HG02943 (cell line): ENCODE results near the gene TGFA.

Experiments
- ATAC-seq: cut with Tn5 transposase; IDR thresholded peaks from one replicate; pipeline ENCODE4 v1.9.1; 2021; ENCODE audit warnings: mild to moderate bottlenecking, low read depth, moderate library complexity; ENCODE audit not compliant: unreplicated experiment

Gene TGFA

DNA sequence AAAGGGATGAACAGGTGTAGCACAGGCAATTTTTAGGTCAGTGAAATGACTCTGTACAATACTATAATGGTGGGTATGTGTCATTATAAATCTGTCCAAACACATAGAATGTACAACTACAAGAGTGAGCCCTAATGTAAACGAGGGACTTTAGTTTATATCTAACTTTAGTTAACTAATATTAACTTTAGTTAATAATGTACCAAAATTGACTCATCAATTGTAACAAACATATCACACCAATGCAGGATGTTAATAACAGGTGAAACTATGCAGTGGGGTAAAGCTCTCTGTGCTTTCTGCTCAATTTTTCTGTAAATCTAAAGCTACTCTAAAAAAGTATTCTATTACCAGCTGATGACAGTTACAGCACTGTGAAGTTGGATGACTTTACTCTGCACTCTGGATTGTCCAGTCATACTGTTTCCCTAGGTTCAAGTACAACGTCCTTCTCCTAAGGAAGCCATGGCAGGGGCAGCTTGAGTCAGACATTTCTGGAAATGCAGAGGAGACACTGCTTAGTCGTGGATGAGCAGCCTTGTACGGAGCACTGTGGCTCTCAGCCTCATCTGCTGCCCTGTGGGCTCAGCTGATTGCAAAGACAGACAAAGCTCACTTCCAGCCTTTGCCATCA is 26.1 kb downstream of the TGFA start:
- ATAC-seq: no peak

DNA sequence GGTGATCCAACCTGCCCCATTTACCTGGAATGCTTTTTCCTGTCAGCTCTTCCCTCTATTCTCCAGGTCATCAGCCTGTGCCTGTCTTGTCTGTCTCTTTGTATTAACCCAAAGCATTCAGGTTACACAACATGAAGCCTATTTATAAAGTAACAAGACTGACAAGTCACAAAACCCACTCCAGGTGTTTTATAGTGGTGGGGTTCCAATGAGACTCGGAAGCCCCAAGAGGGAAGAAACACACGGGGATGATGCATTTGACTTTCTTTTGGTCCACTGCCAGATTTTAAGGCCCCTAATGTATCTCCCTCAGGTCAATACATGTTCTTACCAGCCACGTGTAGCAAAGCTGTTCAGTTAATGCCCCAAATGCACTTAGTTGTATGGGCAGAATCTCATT is 27.5 kb downstream of the TGFA start:
- ATAC-seq: no peak

DNA sequence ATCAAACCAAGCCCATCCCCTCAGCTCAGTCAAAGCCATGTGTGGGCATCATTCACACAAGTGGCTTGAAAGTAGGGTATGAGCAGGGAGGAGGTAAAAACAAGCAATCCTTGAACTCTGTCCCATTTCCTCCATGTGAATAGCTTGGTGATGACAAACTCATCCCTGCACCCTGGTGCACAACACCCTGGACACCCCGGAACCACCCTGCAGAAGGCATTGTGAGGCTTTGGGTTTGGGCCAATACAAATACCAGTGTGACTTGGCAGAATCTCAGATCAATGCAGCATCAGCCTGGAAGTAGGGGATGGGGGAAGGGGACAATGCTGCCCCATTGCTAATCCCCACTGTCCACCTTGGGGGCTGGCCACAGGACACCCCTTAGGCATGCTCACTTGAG is 28.6 kb downstream of the TGFA start:
- ATAC-seq: no peak

DNA sequence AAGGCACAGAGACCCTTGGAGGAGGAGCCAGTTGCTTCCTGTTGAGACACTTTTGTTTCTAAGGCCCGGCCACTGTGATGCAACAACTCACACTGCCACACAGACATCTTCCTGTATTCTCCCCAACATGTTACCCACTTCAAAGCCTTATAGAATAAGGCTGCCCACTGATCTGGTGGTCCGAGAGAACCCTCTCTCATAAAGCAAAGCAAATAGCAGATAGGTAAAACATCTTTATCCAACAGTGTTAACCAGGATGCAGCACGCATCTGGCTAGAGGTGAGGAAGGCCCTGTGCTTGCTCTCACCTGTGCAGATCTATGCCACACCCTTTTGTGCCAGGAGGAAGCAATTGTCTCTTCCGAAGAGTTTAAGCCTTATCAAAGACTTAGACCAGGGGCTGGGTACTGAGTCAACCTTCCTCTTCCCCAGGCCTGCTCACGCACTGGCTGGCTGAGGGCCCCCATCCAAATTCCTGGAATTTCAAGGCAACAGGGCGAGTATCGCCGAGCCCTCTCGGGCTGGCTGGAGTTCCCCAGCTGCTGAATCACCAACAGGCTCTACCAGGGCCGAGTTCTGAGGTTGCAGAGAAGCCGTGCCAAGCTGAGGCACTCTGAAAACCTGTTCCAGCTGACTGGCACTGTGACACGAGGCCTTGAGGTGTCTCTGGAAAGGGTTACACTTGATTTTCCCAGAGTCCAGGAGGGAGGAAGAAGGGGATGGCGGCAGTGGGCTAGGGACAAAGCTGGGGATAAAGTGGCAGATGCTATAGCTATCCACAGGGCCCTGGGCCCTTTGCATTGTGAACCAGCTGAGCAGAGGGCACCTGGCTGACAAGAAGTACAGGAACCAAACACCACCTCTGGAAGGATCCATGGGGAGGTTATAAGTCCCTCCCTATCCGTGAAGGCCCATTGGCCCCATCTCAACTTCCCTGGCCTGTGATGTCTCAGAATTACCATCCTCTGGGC is 29.3 kb downstream of the TGFA start:
- no peak for ATAC-seq

DNA sequence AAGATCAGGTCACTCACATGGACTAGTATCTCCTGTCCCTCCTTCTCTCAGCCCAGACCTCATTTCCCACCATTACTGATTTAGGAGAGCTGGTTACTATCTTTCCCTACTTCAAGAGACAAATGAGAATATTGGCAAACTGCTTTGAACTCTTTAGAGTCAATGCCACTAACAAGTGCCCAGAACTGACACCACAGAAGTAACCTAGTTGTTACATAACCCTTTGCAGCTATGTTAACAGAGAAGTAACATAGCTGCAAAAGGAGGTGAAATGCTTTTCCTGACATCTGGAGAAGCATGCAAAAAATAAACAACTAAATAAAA is 30.0 kb downstream of the TGFA start:
- ATAC-seq: no peak

DNA sequence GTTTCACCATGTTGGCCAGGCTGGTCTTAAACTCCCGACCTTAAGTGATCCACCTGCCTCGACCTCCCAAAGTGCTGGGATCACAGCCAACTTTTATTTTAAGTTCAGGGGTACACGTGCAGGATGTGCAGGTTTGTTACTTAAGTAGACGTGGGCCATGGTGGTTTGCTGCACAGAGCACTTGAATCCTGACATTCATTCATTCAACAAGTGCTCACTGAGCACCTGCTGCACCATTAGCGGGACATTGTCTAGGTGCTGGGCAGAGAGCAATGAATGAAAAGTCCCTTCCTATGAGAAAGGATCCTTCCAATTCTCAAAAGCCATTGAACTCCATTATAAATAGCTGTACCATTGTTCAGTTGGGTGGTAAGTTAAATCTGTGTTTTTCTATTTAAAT is 31.0 kb downstream of the TGFA start:
- ATAC-seq: no peak

DNA sequence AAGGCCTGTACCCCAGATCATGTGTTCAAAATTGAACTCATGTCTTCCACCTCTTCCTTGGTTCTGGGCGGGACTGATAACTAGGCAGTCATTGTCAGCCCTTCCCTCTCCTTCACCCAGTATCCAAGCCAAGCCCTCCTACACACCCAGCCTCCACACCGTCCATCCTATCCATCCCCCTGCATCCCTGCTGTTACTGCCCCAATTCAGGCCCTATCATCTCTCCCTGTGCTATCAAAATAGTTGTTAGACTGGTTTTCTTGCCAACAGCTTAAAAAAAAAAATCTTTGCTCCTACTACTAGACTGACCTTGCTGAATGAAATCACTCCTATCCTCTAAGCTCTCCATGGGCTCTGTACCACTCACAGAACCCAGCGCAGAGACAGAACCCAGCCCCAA is 32.8 kb downstream of the TGFA start:
- ATAC-seq: no peak

DNA sequence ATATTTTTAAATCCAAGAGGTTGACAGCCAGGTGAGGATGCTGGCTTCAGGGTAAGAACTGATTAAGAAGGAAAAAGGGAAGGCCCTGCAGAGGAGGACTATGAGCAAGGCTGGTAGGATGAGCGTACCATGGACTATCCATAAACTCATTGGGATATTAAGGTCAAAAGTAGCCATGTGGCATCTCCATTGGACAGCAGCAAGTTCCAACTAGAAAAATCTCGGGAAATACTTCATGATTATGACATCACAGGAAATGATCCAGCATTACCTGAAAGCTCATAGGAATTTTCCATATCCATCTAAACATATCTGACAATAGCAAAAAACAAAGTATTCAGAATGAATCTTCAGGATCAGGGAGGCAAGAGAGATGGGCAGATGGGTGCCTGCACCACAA is 34.2 kb downstream of the TGFA start:
- no peak for ATAC-seq

DNA sequence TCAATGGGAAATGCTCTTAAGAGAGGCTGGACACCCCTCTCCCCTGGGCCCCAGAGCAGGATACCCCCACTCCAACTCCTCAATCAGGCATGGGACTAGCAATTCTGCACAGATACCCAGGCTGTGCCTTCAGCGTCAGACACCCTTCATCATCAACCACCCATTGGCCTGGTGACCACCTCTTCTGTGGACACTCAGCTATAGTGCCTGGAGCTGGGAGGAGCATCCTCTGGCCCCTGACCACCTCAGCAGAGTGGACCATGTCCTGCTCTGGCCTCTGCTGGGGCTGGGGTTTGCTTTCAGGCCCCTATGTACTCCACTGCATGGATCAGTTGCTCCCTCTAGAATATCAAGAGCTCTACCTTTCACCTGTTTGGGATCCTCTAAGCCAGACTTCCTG is 35.1 kb downstream of the TGFA start:
- ATAC-seq: no peak

DNA sequence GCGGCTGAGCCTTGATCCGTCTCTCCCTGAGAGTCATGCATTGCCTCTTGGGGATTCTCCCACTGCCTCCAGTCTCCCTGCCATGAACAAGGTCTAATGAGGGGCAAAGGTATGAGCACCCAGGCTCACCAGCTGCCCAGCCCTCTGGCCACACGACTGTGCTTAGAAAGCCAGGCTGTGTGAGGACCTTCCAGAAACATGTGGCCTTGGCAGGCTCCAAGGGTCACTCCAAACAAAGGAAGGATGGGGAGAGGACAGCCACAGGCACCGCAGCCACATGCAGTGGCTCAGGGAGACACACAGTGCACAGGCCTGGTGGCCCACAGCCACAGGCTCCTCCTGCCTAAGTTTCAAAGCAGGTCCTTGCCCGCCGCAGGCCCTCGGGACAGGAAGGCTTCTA is 35.8 kb downstream of the TGFA start:
- no peak for ATAC-seq

DNA sequence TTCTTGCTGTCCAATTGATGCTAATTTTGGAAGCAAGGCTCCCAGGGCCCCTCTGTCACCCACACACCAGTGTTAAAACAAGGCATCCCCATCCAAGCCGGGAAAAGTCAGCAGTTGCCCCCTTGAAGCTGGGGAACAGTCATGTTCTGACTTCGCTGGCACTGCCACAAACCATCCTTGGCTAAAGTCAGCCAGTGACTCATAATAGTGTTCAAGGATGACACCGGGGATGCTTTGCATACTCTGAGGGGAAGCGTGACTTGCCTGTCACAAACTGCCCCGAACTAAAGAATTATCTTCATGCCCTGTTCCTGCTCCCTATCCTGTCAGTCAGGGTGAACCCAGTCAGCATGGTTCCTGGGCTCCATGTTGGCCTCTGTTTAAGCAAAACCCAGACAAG is 37.0 kb downstream of the TGFA start:
- peak; percentile 91 for ATAC-seq

DNA sequence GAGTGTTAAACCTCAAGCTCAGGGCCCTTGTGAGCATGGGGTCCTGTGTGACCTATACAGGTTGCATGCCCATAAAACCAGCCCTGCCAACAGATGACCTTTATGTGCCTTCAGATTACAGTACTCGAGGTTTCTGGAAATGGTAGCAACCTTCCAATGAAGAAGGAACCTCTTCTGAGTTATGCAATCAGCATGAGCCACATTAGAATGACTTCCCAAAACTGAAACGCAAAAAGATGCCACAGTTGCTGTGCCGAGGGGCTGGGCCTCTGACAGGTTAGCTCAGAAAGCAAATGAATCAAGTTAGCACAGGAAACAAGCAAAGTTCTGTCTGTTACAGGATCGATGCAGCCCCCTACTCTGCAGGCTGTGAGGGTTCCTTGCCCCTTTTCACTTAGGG is 37.7 kb downstream of the TGFA start:
- ATAC-seq: no peak

DNA sequence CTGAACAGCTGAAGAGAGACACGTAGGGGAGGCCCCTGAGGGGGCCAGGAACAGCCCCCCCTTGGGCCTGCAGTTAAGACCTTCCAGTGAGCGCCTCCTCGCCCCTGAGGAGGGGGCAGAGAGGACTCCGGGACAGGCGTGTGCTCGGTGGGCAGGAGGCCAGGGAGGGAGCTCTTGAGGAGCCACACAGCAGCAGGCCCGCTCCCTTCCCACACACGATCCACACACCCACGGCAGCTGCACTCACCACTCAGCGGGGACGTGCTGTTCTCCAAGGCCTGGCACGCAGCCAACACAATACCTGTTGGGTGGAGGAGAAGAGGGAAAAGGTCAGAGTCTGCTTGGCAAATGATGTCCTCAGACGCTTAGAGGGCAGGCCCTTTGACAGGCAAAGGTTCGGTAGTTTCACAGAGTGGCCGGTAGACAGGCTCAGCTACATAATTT is 39.0 kb downstream of the TGFA start:
- no peak for ATAC-seq

DNA sequence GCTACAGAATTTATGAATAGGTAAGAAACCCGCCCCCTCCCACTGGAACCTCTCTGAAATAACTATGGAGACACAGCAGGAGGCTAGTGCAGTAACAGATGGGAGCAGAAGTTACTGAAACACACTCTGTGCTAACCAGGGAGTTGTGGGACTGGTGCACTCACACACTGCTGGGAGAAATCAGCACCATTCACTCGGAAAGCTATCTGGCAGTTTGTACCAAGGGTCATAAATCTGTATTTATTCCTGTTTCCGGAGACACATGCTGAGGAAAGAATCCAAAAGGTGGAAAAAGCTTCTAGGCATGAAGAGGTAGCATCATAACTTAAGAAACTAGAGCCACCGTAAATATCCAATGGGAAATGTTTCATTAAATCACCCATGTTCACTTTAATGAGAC is 39.9 kb downstream of the TGFA start:
- ATAC-seq: no peak

DNA sequence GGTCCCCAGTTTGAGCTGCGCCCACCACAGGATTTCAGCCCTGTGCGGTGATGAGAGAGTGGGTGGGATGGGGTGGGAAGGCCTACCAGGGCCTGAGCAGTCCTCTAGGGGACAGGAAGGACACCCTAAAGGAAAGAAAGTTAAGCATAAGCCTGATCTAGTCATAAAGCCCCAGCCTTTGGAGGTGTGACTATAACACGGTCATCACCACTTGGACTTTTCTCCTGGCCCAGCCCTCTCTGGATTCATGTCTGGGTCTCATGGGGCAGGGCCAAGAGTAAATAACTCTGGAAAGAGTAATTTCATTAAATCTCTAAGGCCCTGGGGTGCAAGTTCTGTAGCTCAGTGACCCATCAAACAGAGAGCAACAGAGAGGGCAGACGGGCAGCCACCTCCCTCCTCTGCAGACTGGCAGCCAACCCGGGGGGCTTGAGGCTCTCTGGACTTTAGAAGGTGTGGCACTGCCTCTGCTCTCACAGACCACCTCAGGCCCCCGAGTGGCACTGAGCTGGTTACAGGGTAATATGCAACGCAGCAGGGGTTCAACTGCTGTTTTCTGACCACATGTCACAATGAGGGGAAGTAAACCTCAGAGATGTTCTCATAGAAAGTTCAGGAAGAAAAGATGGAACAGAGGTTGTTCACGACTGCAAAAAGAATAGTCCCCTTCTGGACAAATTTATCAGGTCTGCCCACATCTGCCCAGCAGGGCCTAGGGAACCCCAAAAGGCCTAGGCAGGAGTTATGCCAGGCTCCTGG is 41.5 kb downstream of the TGFA start:
- no peak for ATAC-seq

DNA sequence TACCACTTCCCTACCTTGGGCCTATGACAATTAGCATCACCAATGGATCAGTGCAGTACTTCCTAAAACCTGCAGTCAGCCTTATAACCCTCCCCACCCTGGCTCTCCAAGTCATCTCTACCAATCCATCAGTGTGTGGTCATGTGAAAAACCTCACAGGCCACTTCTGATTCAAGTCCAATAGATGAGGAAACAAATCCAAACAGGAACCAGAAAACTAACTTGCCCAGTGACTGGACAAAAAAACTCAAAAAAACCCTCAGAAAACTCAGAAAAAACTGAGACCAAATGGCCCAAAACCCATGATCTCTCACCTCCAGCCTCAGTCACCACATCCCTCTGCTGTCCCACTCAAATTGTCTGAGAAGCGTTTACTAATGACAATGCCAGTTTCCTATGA is 43.3 kb downstream of the TGFA start:
- no peak for ATAC-seq

DNA sequence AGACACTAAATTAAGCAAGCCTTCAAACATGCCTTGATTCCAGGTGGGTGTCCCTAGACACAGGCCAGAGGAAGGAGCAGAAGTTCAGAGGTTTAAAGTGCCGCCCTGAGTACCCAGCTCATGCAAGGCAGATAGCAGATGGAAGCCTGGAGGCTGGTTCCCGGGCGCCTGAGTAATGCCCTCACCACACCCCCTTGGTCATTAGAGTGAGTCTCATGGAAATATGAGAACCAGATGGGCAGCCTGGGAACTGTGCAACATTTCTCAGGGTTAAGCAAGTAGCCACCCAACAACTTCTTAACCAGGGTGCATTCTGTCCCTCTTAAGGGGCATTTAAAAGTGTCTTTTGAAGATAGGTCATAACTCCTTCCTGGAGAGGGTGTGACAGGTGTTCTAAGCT is 44.1 kb downstream of the TGFA start:
- ATAC-seq: no peak

DNA sequence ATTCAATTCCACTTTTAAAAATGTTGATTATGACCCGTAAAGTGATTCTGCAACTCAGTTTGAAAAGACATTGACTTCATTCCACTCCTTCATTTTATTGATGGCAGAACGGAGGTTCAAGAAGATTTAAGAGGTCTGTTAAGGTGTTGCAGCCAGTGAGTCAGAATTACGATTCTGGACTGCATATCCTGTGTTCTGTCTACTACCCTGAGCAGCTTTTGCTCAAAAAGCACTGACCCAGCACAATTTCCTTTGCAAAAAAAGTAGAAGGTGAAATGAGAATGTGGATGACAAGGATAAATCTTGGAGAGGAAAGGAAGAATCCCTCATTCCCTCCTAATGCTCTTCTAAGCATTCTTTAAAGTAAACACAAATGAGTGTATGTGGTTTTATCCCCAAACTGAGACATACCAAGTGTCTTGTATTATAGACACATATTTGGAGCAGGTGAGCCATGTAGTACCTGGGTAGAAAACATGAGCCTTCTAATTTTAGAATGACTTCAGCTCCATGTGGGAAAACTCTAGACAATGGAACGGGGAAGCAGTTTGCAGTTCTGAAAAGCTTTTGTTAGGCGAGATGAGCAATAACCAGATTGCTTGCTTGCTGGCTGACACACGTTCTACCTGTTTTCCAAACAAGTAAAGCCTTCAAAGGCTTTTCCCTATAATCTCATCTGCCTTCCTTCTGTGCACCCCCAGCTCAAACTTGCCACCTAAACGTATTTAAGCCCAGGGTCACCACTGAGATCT is 44.7 kb downstream of the TGFA start:
- ATAC-seq: no peak

DNA sequence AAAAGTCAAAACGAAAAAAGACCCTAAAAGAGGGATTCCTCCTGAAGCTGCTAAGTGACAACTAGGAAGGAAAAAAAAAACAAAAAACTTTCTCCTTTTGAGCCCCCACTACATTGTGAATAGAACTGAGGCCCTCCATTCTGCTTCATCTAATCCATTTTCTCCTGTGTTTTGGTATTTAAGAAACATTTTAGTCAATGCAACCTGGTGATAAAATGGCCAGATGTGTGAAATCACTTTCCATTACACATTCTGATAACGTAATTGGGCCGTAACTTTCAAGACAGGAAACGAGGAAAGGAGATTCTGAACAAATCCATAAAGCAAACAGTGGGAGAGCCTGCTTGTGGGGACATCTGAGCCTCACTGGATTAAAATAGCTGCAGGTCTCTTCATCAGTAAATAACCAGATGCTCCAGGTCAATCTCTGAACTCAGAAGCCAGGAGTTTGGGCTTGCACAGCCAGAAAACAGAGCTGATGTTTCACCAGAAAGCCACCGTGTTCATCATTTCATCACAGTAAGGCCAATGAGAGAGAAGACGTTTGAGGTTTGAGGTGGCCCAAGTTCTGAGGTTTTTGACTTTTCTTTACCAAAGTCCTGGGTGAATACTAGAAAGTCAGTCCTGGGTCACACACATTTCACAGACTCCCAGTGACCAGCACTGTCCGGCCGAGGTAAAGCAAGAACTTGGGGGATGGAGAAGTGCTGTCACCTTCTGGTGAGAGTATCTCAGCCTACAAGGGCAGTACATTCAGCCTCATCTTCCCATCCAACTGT is 47.8 kb downstream of the TGFA start:
- no peak for ATAC-seq

DNA sequence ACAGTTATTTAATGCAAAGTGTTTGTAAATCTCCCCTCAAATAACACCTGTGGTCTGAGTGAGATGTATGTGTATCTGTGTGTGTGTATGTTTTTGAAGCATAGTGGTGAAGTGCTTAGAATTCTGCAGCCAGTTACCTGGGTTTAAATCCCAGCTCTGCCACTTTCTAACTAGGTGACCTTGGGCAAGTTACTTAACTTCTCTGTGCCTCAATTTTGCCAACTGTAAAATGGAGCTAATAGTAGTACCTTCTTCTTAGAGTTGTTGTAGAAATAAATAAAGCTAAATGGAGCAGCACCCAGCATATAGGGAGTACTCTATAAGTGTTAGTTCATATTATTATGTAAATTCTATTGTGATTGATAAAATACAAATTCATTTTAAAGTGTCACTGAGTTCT is 48.9 kb downstream of the TGFA start:
- no peak for ATAC-seq
